HCT116 (cell line): ENCODE data around the gene DENND6A. TPM values are rescaled to one million over a fixed set of nuclear protein-coding genes. Genes with fewer than 3 reads are reported as not detected.

Experiments
- ATAC-seq: fragments of 200-7000 bp; cut with Tn5 transposase; 2 replicates; pipeline ENCODE4 v1.9.1; 2020; ENCODE audit warnings: mild to moderate bottlenecking, moderate library complexity
- BruUV-seq: library from RNA; stranded (reverse); fragments of 400-500 nt; replicated peaks from 2 replicates; lab custom pipeline; 2021; lab: Mats Ljungman, UMichigan
- CTCF ChIA-PET: fragments of 300-600 bp; sonication (Branson Sonifier 250); formaldehyde crosslinking; loops from one replicate; lab custom pipeline; 2021; ENCODE audit warnings: antibody characterized with exemption; lab: Charles Lee
- POLR2A ChIA-PET: fragments of 300-600, 350-600 bp; sonication (Branson Sonifier 250); formaldehyde crosslinking; loops from one replicate; lab custom pipeline; 2021; ENCODE audit warnings: antibody characterized with exemption; lab: Charles Lee
- RAD21 ChIA-PET, 2 experiments: fragments of 300-600 bp; sonication (Branson Sonifier 250); formaldehyde crosslinking; loops; one replicate each; lab custom pipeline; 2023; ENCODE audit warnings: low total read pairs in 2 of 2; ENCODE audit not compliant: uncharacterized antibody in 2 of 2, unreplicated experiment in 2 of 2, low non-redundant PET in 1 of 2; lab: Charles Lee
- DNase-seq: peaks from one replicate; pipeline ENCODE4 v3.0.0-alpha.2; 2010; ENCODE audit warnings: low read depth, low spot score
- H2AFZ ChIP-seq: fragments of 200-600 bp; shearing (Covaris generic), sonication (generic); 2 replicates; pipeline ENCODE4 v1.6.1; 2017; ENCODE audit warnings: low read depth, mixed run types, mixed read lengths, antibody characterized with exemption, low read length; ENCODE audit not compliant: poor library complexity, severe bottlenecking
- H3K27ac ChIP-seq: 2 replicates; pipeline ENCODE4 v1.5.1; 2012; ENCODE audit warnings: low read depth, low read length
- H3K27me3 ChIP-seq: fragments of 200-600 bp; sonication (generic); 2 replicates; pipeline ENCODE4 v1.6.1; 2016; ENCODE audit warnings: mixed run types, low read length, mixed read lengths; ENCODE audit not compliant: insufficient read depth
- H3K36me3 ChIP-seq, 2 experiments: fragments of 200-500 bp in 1 of 2; fragments of 200-600 bp in 1 of 2; sonication (Bioruptor generic) in 1 of 2; sonication (generic) in 1 of 2; 2 replicates each; pipeline versions ENCODE4 v1.5.1 to v1.6.1; 2014 to 2016; ENCODE audit warnings: low read length in 2 of 2, inconsistent platforms in 1 of 2, mixed read lengths in 1 of 2, mixed run types in 1 of 2; ENCODE audit not compliant: insufficient read depth in 2 of 2, control insufficient read depth in 1 of 2
- H3K4me1 ChIP-seq, 2 experiments: fragments of 200-600 bp in 1 of 2; sonication (generic) in 1 of 2; 2 replicates each; pipeline versions ENCODE4 v1.5.1 to v1.6.1; 2012 to 2017; ENCODE audit warnings: low read length in 2 of 2, inconsistent platforms in 1 of 2, mild to moderate bottlenecking in 1 of 2, mixed read lengths in 1 of 2, mixed run types in 1 of 2, moderate library complexity in 1 of 2; ENCODE audit not compliant: insufficient read depth in 2 of 2, control insufficient read depth in 1 of 2
- H3K4me2 ChIP-seq: fragments of 200-600 bp; sonication (generic); 2 replicates; pipeline ENCODE4 v1.6.1; 2017; ENCODE audit warnings: mixed run types, low read length, mixed read lengths
- H3K4me3 ChIP-seq, 2 experiments: fragments of 200-600 bp in 1 of 2; sonication (generic) in 1 of 2; replicated peaks in 1 of 2; 2 replicates each; pipeline ENCODE4 v1.5.1; 2011 to 2016; ENCODE audit warnings: low read length in 2 of 2, control low read depth in 1 of 2, low read depth in 1 of 2, mild to moderate bottlenecking in 1 of 2, mixed read lengths in 1 of 2, mixed run types in 1 of 2
- H3K79me2 ChIP-seq: fragments of 200-600 bp; sonication (generic); 2 replicates; pipeline ENCODE4 v1.6.1; 2017; ENCODE audit warnings: mild to moderate bottlenecking, mixed run types, low read length, moderate library complexity, mixed read lengths; ENCODE audit not compliant: insufficient read depth
- H3K9ac ChIP-seq: fragments of 200-600 bp; sonication (generic); 2 replicates; pipeline ENCODE4 v1.6.1; 2016; ENCODE audit warnings: low read length, mixed read lengths
- H3K9me2 ChIP-seq: fragments of 200-600 bp; sonication (generic), shearing (Covaris generic); 2 replicates; pipeline ENCODE4 v1.6.1; 2017; ENCODE audit warnings: mixed run types, mild to moderate bottlenecking, moderate library complexity; ENCODE audit not compliant: insufficient read depth
- H3K9me3 ChIP-seq, 2 experiments: fragments of 200-500 bp in 1 of 2; fragments of 200-600 bp in 1 of 2; sonication (Bioruptor generic) in 1 of 2; sonication (generic) in 1 of 2; 2 replicates each; pipeline ENCODE4 v1.6.1; 2014 to 2017; ENCODE audit warnings: low read length in 2 of 2, mixed read lengths in 2 of 2, inconsistent platforms in 1 of 2, low read depth in 1 of 2, mild to moderate bottlenecking in 1 of 2, mixed run types in 1 of 2, moderate library complexity in 1 of 2; ENCODE audit not compliant: control insufficient read depth in 1 of 2, insufficient read depth in 1 of 2
- H4K20me1 ChIP-seq: fragments of 200-600 bp; sonication (generic), shearing (Covaris generic); 2 replicates; pipeline ENCODE4 v1.6.1; 2017; ENCODE audit warnings: mixed run types, mild to moderate bottlenecking, moderate library complexity; ENCODE audit not compliant: insufficient read depth
- CBX3 ChIP-seq: IDR thresholded peaks from 2 replicates; pipeline ENCODE4 v1.6.1; 2012; ENCODE audit warnings: low read depth
- EGR1 ChIP-seq: IDR thresholded peaks from 2 replicates; pipeline ENCODE4 v1.6.1; 2012; ENCODE audit warnings: low read depth
- EZH2phosphoT487 ChIP-seq: fragments of 200-600 bp; IDR thresholded peaks from 2 replicates; pipeline ENCODE4 v1.6.1; 2018; ENCODE audit warnings: antibody characterized with exemption, borderline replicate concordance
- POLR2AphosphoS5 ChIP-seq: IDR thresholded peaks from 2 replicates; pipeline ENCODE4 v1.6.1; 2011; ENCODE audit warnings: mild to moderate bottlenecking, low read depth, low read length, moderate library complexity
- SP1 ChIP-seq: IDR thresholded peaks from 2 replicates; pipeline ENCODE4 v1.6.1; 2012; ENCODE audit warnings: low read depth
- SRF ChIP-seq: IDR thresholded peaks from 2 replicates; pipeline ENCODE4 v1.6.1; 2012; ENCODE audit warnings: low read depth
- ZFX ChIP-seq: fragments of 450-650 bp; IDR thresholded peaks from 2 replicates; pipeline ENCODE4 v1.6.1; 2017
- intact Hi-C: fragments of 100-400 bp; cut with micrococcal nuclease; formaldehyde crosslinking; loops from 2 replicates; pipeline ENCODE4 v1.10.0; 2022
- total RNA-seq: library from RNA; stranded (reverse); gene quantifications from one replicate; pipeline ENCODE4 v1.2.1, GENCODE V29; 2021; ENCODE audit not compliant: unreplicated experiment
- TF ChIP-seq, protein P1 (sequence below): IDR thresholded peaks from 2 replicates; pipeline ENCODE4 v1.6.1; 2012; ENCODE audit warnings: low read depth
- TF ChIP-seq, protein P2 (sequence below): IDR thresholded peaks from 2 replicates; pipeline ENCODE4 v1.6.1; 2011; ENCODE audit warnings: mild to moderate bottlenecking, low read length, moderate library complexity; ENCODE audit not compliant: insufficient replicate concordance; ENCODE audit errors: extremely low read depth
- TF ChIP-seq, protein P3 (sequence below): IDR thresholded peaks from 2 replicates; pipeline ENCODE4 v1.6.1; 2012
- TF ChIP-seq, protein P4 (sequence below): IDR thresholded peaks from 2 replicates; pipeline ENCODE4 v1.6.1; 2012

The DENND6A gene
- total RNA-seq, 1 experiment from 2014 or later, result 22.3 TPM

DNA sequence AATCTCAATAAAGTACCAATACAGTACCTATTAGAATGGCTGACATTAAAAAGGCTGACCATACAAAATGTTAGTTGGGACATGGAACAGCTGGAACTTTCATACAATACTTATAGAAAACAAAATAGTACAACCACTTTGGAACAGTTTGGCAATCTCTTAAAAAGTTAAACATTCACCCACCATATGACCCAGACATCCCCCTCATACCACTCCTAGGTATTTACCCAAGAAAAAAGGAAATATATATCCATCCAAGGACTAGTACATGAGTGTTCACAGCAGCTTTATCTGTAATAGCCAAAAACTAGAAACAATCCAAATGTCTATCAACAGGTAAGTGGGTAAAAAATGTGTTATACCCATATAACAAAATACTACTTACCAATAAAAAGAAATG, 70.5 kb downstream of the DENND6A start:
- DNase-seq (no peak), ATAC-seq (no peak)
- CTCF ChIA-PET, result no interaction called here
- no peak overlapping the region for H3K4me2 ChIP-seq
- H3K79me2 ChIP-seq, result no peaks in the 10 kb centered on the region
- H4K20me1 ChIP-seq, result no peaks in the 10 kb centered on the region
- intact Hi-C loops, result no loop called here
- no TSS peak for BruUV-seq
- no peak overlapping the region for H3K4me3 ChIP-seq
- H3K9me2 ChIP-seq, result no peaks in the 10 kb centered on the region
- no peaks in the 10 kb centered on the region for H3K27me3 ChIP-seq
- RAD21 ChIA-PET, result no interaction called here
- H3K4me1 ChIP-seq, result no peaks in the 10 kb centered on the region
- no peak overlapping the region for H3K9ac ChIP-seq
- H3K27ac ChIP-seq, result no peak overlapping the region
- H2AFZ ChIP-seq, result no peak overlapping the region
- TF ChIP-seq, protein P1, sequence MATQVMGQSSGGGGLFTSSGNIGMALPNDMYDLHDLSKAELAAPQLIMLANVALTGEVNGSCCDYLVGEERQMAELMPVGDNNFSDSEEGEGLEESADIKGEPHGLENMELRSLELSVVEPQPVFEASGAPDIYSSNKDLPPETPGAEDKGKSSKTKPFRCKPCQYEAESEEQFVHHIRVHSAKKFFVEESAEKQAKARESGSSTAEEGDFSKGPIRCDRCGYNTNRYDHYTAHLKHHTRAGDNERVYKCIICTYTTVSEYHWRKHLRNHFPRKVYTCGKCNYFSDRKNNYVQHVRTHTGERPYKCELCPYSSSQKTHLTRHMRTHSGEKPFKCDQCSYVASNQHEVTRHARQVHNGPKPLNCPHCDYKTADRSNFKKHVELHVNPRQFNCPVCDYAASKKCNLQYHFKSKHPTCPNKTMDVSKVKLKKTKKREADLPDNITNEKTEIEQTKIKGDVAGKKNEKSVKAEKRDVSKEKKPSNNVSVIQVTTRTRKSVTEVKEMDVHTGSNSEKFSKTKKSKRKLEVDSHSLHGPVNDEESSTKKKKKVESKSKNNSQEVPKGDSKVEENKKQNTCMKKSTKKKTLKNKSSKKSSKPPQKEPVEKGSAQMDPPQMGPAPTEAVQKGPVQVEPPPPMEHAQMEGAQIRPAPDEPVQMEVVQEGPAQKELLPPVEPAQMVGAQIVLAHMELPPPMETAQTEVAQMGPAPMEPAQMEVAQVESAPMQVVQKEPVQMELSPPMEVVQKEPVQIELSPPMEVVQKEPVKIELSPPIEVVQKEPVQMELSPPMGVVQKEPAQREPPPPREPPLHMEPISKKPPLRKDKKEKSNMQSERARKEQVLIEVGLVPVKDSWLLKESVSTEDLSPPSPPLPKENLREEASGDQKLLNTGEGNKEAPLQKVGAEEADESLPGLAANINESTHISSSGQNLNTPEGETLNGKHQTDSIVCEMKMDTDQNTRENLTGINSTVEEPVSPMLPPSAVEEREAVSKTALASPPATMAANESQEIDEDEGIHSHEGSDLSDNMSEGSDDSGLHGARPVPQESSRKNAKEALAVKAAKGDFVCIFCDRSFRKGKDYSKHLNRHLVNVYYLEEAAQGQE, result no peak
- TF ChIP-seq SP1 (no peak), ZFX (no peak), POLR2AphosphoS5 (no peak), CBX3 (no peak), EGR1 (no peak), SRF (no peak), EZH2phosphoT487 (no peak)
- TF ChIP-seq, protein P2, sequence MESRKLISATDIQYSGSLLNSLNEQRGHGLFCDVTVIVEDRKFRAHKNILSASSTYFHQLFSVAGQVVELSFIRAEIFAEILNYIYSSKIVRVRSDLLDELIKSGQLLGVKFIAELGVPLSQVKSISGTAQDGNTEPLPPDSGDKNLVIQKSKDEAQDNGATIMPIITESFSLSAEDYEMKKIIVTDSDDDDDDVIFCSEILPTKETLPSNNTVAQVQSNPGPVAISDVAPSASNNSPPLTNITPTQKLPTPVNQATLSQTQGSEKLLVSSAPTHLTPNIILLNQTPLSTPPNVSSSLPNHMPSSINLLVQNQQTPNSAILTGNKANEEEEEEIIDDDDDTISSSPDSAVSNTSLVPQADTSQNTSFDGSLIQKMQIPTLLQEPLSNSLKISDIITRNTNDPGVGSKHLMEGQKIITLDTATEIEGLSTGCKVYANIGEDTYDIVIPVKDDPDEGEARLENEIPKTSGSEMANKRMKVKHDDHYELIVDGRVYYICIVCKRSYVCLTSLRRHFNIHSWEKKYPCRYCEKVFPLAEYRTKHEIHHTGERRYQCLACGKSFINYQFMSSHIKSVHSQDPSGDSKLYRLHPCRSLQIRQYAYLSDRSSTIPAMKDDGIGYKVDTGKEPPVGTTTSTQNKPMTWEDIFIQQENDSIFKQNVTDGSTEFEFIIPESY, result no peak
- TF ChIP-seq, protein P3, sequence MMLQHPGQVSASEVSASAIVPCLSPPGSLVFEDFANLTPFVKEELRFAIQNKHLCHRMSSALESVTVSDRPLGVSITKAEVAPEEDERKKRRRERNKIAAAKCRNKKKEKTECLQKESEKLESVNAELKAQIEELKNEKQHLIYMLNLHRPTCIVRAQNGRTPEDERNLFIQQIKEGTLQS, result no peak
- TF ChIP-seq, protein P4, sequence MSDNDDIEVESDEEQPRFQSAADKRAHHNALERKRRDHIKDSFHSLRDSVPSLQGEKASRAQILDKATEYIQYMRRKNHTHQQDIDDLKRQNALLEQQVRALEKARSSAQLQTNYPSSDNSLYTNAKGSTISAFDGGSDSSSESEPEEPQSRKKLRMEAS, result no peak
- POLR2A ChIA-PET, result no interaction called here
- H3K9me3 ChIP-seq, result no peaks in the 10 kb centered on the region
- H3K36me3 ChIP-seq, result peaks cover under 1 to 6% of the 10 kb centered on the region in 2 experiments; a peak in 2 of 4 replicates
